Stimulated activated naive CD8-positive, alpha-beta T cell treated with anti-CD3 and anti-CD28 coated beads, Interleukin-15, Interleukin-2, amounts not matched to agents 100 ng/mL and 50 ng/mL, for 24 hours (primary cell): ENCODE results near the gene TUT1.

Experiments used
- H3K27ac Mint-ChIP-seq: one replicate; pipeline ENCODE4 v1.8.0; 2021; ENCODE audit warnings: mild to moderate bottlenecking, mixed read lengths
- H3K27me3 Mint-ChIP-seq: one replicate; pipeline ENCODE4 v1.8.0; 2021; ENCODE audit warnings: mixed read lengths
- H3K36me3 Mint-ChIP-seq: one replicate; pipeline ENCODE4 v1.8.0; 2021; ENCODE audit warnings: low read depth, mixed read lengths
- H3K4me1 Mint-ChIP-seq: one replicate; pipeline ENCODE4 v1.8.0; 2021; ENCODE audit warnings: low read depth, mixed read lengths
- H3K4me3 Mint-ChIP-seq: one replicate; pipeline ENCODE4 v1.8.0; 2021; ENCODE audit warnings: mild to moderate bottlenecking, mixed read lengths
- H3K9me3 Mint-ChIP-seq: one replicate; pipeline ENCODE4 v1.8.0; 2021; ENCODE audit warnings: mixed read lengths

Gene TUT1

DNA sequence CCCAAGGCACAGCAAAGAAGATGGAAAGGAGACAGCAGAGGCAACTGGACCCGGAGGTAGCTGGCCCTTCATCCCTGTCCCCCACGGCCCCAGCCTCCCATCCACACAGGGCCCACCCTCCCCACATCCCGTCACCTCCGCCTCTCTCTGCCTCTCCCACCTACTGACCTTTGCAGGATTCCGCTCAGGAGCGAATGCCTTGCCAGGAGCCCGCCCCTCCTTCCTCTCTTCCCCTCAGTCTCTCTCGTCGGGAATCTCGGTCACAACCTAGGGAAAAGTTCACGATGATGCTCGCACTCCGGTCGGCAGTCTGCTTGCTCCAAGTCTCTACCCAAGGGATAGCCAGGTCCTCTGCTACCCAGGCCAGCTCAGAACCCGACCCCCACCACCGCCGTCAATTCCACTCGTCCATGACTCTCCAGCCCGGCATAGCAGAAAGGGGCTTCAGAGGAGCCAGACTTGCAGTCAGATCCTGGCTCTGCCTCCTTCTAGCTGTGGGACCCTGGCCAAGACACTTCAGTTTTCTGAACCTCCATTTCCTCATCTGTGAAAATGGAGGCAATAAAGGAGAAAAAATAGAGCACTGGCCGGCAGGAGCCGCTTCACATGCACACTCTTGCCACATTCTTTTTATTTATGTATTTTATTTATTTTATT is 54.9 kb downstream of the TUT1 start:
- no peaks in the 10 kb centered on the region for H3K9me3 Mint-ChIP-seq
- peaks cover 36% of the 10 kb centered on the region for H3K4me1 Mint-ChIP-seq
- H3K27me3 Mint-ChIP-seq: no peaks in the 10 kb centered on the region
- no peak overlapping the region for H3K27ac Mint-ChIP-seq
- peaks cover 28% of the 10 kb centered on the region for H3K36me3 Mint-ChIP-seq
- H3K4me3 Mint-ChIP-seq: no peak overlapping the region

DNA sequence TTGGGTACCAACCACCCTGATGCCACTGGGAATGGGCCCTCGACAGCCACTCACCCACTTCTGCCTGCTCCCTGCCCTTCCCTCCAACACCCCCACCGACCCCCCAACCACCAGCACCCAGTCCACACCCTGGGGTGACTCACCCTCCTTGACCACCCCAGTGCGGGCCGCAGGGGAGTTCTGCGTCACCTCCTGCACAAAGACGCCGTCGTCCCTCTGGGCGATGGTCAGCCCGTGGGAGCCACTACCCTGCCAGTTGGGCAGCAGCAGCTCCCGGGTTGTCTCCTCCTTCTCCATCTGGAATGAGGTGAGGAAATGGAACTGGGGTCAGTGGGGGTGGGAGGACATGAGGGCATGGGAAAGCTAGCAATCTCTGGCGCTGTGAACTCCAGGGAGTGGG is 55.5 kb downstream of the TUT1 start:
- no peaks in the 10 kb centered on the region for H3K27me3 Mint-ChIP-seq
- peaks cover 30% of the 10 kb centered on the region for H3K4me1 Mint-ChIP-seq
- H3K9me3 Mint-ChIP-seq: no peaks in the 10 kb centered on the region
- peaks cover 28% of the 10 kb centered on the region for H3K36me3 Mint-ChIP-seq
- H3K4me3 Mint-ChIP-seq: no peak overlapping the region
- H3K27ac Mint-ChIP-seq: no peak overlapping the region

DNA sequence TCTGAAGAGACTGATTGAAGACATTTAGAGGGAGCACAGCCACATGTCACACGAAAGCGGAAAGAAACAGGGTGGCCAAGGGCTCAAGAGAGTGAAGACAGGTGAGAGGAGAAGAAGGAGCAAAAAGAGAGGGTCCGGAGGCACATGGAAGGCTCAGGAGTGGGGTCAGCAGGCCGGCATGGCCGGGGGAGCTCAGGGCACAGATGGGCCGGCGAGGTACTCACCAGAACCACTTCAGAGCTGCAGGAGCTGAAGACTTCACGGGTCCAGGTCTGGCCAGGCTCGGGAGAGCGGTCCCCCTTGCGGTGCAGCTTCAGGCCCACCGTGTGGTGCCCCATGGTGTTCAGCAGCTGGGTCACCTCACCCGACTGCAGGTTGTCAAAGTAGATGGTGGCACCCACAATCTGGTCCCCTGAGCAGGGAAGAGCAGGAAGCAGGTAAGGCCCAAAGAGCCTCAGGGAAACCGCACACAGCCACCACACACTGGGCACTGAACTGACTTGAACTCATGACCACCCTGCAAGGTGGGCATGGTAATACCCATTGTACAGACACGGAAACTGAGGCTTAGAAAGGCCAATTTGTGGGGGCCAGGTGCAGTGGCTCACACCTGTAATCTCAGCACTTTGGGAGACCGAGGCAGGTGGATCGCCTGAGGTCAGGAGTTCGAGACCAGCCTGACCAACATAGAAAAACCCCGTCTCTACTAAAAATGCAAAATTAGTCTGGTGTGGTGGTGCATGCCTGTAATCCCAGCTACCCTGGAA is 56.4 kb downstream of the TUT1 start:
- Mint-ChIP-seq H3K4me3 (no peak overlapping the region), H3K27ac (no peak overlapping the region), H3K9me3 (no peaks in the 10 kb centered on the region), H3K27me3 (no peaks in the 10 kb centered on the region), H3K4me1 (peaks cover 21% of the 10 kb centered on the region), H3K36me3 (peaks cover 28% of the 10 kb centered on the region)

DNA sequence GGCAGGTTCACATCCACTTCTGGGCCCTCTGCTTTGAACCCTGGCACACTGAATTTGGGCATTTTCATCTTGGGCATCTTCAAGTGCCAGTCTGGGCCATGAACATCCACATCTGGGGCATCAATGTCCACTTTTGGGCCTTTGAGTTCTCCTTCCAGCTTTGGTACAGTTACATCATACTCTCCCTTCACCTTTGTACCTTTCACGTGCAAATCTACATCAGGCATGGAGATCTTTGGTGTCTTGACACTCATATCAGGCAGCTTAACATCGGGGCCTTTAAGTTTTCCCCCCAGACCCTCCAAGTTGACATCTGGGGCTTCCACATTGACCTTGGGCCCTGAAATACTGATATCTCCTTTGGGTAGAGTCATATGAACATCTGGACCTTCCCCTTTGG is 59.2 kb downstream of the TUT1 start:
- peaks cover 38% of the 10 kb centered on the region for H3K36me3 Mint-ChIP-seq
- no peak overlapping the region for H3K27ac Mint-ChIP-seq
- H3K9me3 Mint-ChIP-seq: no peaks in the 10 kb centered on the region
- H3K27me3 Mint-ChIP-seq: no peaks in the 10 kb centered on the region
- no peaks in the 10 kb centered on the region for H3K4me1 Mint-ChIP-seq
- no peak overlapping the region for H3K4me3 Mint-ChIP-seq
